GM23338 (cell line): ENCODE results near the gene C1orf141. TPM values are rescaled to one million over a fixed set of nuclear protein-coding genes. Genes with fewer than 3 reads are reported as not detected.

ENCODE experiments used
- ATAC-seq: fragments of 200-7000 bp; cut with Tn5 transposase; 3 replicates; pipeline ENCODE4 v1.9.1; 2020
- DNase-seq: peaks from one replicate; pipeline ENCODE4 v3.0.0-alpha.2; 2015; ENCODE audit warnings: low spot score
- H2AFZ ChIP-seq: fragments of 200-600 bp; sonication (generic); 2 replicates; pipeline ENCODE4 v1.8.0; 2016; ENCODE audit warnings: antibody characterized with exemption, mild to moderate bottlenecking, moderate library complexity
- H3F3A ChIP-seq: fragments of 200-600 bp; sonication (generic); replicated peaks from 2 replicates; pipeline ENCODE4 v1.8.0; 2017; ENCODE audit warnings: antibody characterized with exemption, mixed run types, low read depth
- H3K27ac ChIP-seq: fragments of 200-600 bp; sonication (generic); 2 replicates; pipeline ENCODE4 v1.6.1; 2016; ENCODE audit warnings: low read depth
- H3K27me3 ChIP-seq: fragments of 200-600 bp; sonication (generic); 2 replicates; pipeline ENCODE4 v1.8.0; 2016; ENCODE audit warnings: mild to moderate bottlenecking, mixed run types, moderate library complexity; ENCODE audit not compliant: insufficient read depth
- H3K36me3 ChIP-seq: fragments of 200-600 bp; sonication (generic); 2 replicates; pipeline ENCODE4 v1.8.0; 2016; ENCODE audit warnings: mild to moderate bottlenecking; ENCODE audit not compliant: insufficient read depth
- H3K4me1 ChIP-seq: fragments of 200-600 bp; sonication (generic); 2 replicates; pipeline ENCODE4 v1.8.0; 2016; ENCODE audit warnings: mild to moderate bottlenecking, moderate library complexity; ENCODE audit not compliant: insufficient read depth
- H3K4me2 ChIP-seq: fragments of 200-600 bp; sonication (generic); 2 replicates; pipeline ENCODE4 v1.7.1; 2017; ENCODE audit warnings: mixed run types
- H3K4me3 ChIP-seq: fragments of 200-600 bp; sonication (generic); 2 replicates; pipeline ENCODE4 v1.6.1; 2016; ENCODE audit warnings: mixed run types
- H3K79me2 ChIP-seq: fragments of 200-600 bp; sonication (generic); replicated peaks from 2 replicates; pipeline ENCODE4 v1.8.0; 2017; ENCODE audit warnings: mild to moderate bottlenecking; ENCODE audit not compliant: insufficient read depth
- H3K9me2 ChIP-seq: fragments of 200-600 bp; sonication (generic); 2 replicates; pipeline ENCODE4 v1.8.0; 2017; ENCODE audit not compliant: insufficient read depth
- H4K20me1 ChIP-seq: fragments of 200-600 bp; sonication (generic); replicated peaks from 2 replicates; pipeline ENCODE4 v1.8.0; 2017; ENCODE audit warnings: mild to moderate bottlenecking; ENCODE audit not compliant: insufficient read depth
- H3K27ac Mint-ChIP-seq: 2 replicates; pipeline ENCODE4 v1.8.0; 2020; ENCODE audit warnings: inconsistent platforms, mild to moderate bottlenecking, moderate library complexity, mixed read lengths
- H3K27me3 Mint-ChIP-seq: 3 replicates; pipeline ENCODE4 v1.8.0; 2022; ENCODE audit warnings: low read depth, mild to moderate bottlenecking, moderate library complexity, mixed read lengths, inconsistent platforms; ENCODE audit not compliant: insufficient read depth, poor library complexity
- H3K36me3 Mint-ChIP-seq: 3 replicates; pipeline ENCODE4 v1.8.0; 2021; ENCODE audit warnings: low read depth, mild to moderate bottlenecking, inconsistent platforms, moderate library complexity, mixed read lengths
- H3K4me1 Mint-ChIP-seq: 3 replicates; pipeline ENCODE4 v1.8.0; 2020; ENCODE audit warnings: mild to moderate bottlenecking, inconsistent platforms, mixed read lengths
- H3K4me3 Mint-ChIP-seq: 3 replicates; pipeline ENCODE4 v1.8.0; 2021; ENCODE audit warnings: moderate library complexity, mild to moderate bottlenecking, inconsistent platforms, mixed read lengths
- H3K9me3 Mint-ChIP-seq: 3 replicates; pipeline ENCODE4 v1.8.0; 2020; ENCODE audit warnings: moderate library complexity, mild to moderate bottlenecking, inconsistent platforms, mixed read lengths
- EZH2phosphoT487 ChIP-seq: fragments of 200-600 bp; sonication (generic); IDR thresholded peaks from one replicate; pipeline ENCODE4 v1.8.1; 2018; ENCODE audit warnings: antibody characterized with exemption; ENCODE audit not compliant: unreplicated experiment
- JUNB ChIP-seq: IDR thresholded peaks from one replicate; pipeline ENCODE4 v1.6.1; 2016; ENCODE audit warnings: antibody characterized with exemption; ENCODE audit not compliant: unreplicated experiment
- STAT1 ChIP-seq: IDR thresholded peaks from one replicate; pipeline ENCODE4 v1.6.1; 2016; ENCODE audit warnings: antibody characterized with exemption; ENCODE audit not compliant: unreplicated experiment
- ZNF331 ChIP-seq: fragments of 250-450 bp; sonication (Bioruptor Pico); IDR thresholded peaks from 2 replicates; pipeline ENCODE4 v1.5.0; 2020; ENCODE audit warnings: low read depth, mild to moderate bottlenecking, moderate library complexity
- polyA plus RNA-seq: library from polyadenylated mRNA; unstranded; fragments of >200 nt; fragmentation: Nextera tagmentation; extraction: Ambion mirVana; gene quantifications from 2 replicates; pipeline ENCODE4 v1.2.1, GENCODE V29; 2016
- total RNA-seq: library from RNA; depleted of rRNA; stranded (reverse); fragments of >200 nt; shearing (Covaris generic); gene quantifications from 2 replicates; pipeline ENCODE4 v1.2.3, GENCODE V29; 2014
- TF ChIP-seq, protein P1 (sequence below): fragments of 250-450 bp; sonication (Bioruptor Pico); IDR thresholded peaks from 2 replicates; pipeline ENCODE4 v1.5.0; 2020; ENCODE audit warnings: mild to moderate bottlenecking, moderate library complexity
- TF ChIP-seq, protein P2 (sequence below), 2 experiments: fragments of 200-600 bp in 1 of 2; sonication (generic) in 1 of 2; conservative IDR thresholded peaks; 2 replicates each; pipeline versions ENCODE4 v1.5.1 to v1.6.1; 2016 to 2017; ENCODE audit warnings: antibody characterized with exemption in 2 of 2, low read depth in 2 of 2, mild to moderate bottlenecking in 2 of 2, moderate library complexity in 1 of 2

C1orf141 gene
- total and polyA plus RNA-seq, 2 experiments from 2014 or later: not detected

DNA sequence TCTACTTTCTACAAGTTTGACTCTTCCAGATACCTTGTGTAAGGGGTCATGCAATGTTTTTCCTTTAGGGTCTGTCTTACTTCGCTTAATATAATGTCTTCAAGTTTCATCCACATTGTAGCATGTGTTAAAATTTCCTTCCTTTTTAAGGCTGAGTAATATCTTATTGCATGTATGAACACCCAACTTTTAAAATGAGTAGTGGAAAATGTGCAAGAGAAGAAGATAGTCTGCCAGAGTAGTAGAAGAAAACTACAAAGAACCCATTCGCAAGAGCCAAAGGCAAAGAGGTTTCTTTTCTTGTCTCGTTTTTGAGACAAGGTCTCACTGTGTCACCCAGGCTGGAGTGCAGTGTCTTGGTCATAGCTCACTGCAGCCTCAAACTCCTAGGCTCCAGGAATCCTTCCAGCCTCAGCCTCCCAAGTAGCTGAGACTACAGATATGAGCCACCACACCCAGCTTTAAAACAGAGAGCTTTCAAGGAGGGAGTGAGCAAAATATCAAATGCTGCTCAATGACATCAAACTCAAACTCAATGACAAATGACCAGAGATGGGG lies 40.8 kb upstream of the C1orf141 start:
- Mint-ChIP-seq H3K9me3 (peaks cover 2% of the 10 kb centered on the region; the same call in 1 of the 3 replicates), H3K36me3 (no peaks in the 10 kb centered on the region), H3K4me3 (no peak overlapping the region), H3K4me1 (no peaks in the 10 kb centered on the region), H3K27me3 (no peaks in the 10 kb centered on the region), H3K27ac (no peak overlapping the region)
- no peak overlapping the region for H3K4me2 ChIP-seq
- H4K20me1 ChIP-seq: no peaks in the 10 kb centered on the region
- no peaks in the 10 kb centered on the region for H3K79me2 ChIP-seq
- no peak for ATAC-seq
- H3F3A ChIP-seq: no peaks in the 10 kb centered on the region
- no peak for DNase-seq
- no peak overlapping the region for H3K4me3 ChIP-seq
- no peak for TF ChIP-seq EZH2phosphoT487
- H3K27ac ChIP-seq: no peak overlapping the region
- 0 out of 2 replicates have a peak, but pooled peaks cover 7% of the 10 kb centered on the region for H3K9me2 ChIP-seq
- no peaks in the 10 kb centered on the region for H3K27me3 ChIP-seq
- H3K36me3 ChIP-seq: no peaks in the 10 kb centered on the region
- peak overlapping the region; percentile 38; the same call in 1 of the 2 replicates for H2AFZ ChIP-seq
- H3K4me1 ChIP-seq: no peaks in the 10 kb centered on the region

DNA sequence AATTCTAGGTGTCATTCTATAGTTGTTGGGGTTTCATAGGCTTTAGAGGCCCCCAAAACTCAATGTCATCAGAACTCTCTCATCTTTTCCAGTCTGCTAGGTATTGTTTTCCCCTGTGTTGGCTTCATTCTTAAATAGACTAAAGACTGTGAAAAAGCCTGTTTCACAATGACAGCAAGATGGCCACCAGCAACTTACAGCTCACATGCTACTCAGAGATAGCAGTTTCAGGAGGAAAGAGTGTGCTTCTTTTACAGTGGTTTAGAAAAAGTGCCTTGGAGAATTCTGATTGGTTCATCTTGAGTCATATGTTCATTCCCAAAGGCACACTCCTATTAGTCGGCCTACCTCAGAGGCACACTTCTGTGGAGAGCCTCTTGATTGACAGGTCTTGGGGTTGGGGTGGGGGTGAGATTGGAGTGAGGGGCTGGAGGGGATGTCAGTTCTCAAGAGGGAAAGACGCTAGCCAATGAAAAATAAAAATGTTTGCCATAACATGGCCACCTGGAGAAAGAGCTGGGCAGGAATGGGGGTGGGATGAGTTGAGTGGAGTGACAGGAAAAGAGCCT lies 40.0 kb upstream of the C1orf141 start:
- no peaks in the 10 kb centered on the region for H3F3A ChIP-seq
- Mint-ChIP-seq H3K4me1 (no peaks in the 10 kb centered on the region), H3K36me3 (no peaks in the 10 kb centered on the region), H3K9me3 (peaks cover 1% of the 10 kb centered on the region; the same call in 1 of the 3 replicates), H3K27ac (no peak overlapping the region), H3K4me3 (no peak overlapping the region), H3K27me3 (no peaks in the 10 kb centered on the region)
- no peaks in the 10 kb centered on the region for H3K79me2 ChIP-seq
- 0 out of 2 replicates have a peak overlapping the region, but pooled peaks have one; percentile 54 for H2AFZ ChIP-seq
- H3K4me3 ChIP-seq: no peak overlapping the region
- DNase-seq (no peak), ATAC-seq (no peak)
- 0 out of 2 replicates have a peak, but pooled peaks cover 7% of the 10 kb centered on the region for H3K9me2 ChIP-seq
- H3K4me1 ChIP-seq: no peaks in the 10 kb centered on the region
- no peak overlapping the region for H3K4me2 ChIP-seq
- TF ChIP-seq STAT1: no peak
- TF ChIP-seq, protein P1, sequence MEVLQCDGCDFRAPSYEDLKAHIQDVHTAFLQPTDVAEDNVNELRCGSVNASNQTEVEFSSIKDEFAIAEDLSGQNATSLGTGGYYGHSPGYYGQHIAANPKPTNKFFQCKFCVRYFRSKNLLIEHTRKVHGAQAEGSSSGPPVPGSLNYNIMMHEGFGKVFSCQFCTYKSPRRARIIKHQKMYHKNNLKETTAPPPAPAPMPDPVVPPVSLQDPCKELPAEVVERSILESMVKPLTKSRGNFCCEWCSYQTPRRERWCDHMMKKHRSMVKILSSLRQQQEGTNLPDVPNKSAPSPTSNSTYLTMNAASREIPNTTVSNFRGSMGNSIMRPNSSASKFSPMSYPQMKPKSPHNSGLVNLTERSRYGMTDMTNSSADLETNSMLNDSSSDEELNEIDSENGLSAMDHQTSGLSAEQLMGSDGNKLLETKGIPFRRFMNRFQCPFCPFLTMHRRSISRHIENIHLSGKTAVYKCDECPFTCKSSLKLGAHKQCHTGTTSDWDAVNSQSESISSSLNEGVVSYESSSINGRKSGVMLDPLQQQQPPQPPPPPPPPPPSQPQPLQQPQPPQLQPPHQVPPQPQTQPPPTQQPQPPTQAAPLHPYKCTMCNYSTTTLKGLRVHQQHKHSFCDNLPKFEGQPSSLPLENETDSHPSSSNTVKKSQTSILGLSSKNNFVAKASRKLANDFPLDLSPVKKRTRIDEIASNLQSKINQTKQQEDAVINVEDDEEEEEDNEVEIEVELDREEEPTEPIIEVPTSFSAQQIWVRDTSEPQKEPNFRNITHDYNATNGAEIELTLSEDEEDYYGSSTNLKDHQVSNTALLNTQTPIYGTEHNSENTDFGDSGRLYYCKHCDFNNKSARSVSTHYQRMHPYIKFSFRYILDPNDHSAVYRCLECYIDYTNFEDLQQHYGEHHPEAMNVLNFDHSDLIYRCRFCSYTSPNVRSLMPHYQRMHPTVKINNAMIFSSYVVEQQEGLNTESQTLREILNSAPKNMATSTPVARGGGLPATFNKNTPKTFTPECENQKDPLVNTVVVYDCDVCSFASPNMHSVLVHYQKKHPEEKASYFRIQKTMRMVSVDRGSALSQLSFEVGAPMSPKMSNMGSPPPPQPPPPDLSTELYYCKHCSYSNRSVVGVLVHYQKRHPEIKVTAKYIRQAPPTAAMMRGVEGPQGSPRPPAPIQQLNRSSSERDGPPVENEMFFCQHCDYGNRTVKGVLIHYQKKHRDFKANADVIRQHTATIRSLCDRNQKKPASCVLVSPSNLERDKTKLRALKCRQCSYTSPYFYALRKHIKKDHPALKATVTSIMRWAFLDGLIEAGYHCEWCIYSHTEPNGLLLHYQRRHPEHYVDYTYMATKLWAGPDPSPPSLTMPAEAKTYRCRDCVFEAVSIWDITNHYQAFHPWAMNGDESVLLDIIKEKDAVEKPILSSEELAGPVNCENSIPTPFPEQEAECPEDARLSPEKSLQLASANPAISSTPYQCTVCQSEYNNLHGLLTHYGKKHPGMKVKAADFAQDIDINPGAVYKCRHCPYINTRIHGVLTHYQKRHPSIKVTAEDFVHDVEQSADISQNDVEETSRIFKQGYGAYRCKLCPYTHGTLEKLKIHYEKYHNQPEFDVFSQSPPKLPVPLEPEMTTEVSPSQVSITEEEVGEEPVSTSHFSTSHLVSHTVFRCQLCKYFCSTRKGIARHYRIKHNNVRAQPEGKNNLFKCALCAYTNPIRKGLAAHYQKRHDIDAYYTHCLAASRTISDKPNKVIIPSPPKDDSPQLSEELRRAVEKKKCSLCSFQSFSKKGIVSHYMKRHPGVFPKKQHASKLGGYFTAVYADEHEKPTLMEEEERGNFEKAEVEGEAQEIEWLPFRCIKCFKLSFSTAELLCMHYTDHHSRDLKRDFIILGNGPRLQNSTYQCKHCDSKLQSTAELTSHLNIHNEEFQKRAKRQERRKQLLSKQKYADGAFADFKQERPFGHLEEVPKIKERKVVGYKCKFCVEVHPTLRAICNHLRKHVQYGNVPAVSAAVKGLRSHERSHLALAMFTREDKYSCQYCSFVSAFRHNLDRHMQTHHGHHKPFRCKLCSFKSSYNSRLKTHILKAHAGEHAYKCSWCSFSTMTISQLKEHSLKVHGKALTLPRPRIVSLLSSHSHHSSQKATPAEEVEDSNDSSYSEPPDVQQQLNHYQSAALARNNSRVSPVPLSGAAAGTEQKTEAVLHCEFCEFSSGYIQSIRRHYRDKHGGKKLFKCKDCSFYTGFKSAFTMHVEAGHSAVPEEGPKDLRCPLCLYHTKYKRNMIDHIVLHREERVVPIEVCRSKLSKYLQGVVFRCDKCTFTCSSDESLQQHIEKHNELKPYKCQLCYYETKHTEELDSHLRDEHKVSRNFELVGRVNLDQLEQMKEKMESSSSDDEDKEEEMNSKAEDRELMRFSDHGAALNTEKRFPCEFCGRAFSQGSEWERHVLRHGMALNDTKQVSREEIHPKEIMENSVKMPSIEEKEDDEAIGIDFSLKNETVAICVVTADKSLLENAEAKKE (CRISPR knock-in tag): no peak
- TF ChIP-seq, protein P2, sequence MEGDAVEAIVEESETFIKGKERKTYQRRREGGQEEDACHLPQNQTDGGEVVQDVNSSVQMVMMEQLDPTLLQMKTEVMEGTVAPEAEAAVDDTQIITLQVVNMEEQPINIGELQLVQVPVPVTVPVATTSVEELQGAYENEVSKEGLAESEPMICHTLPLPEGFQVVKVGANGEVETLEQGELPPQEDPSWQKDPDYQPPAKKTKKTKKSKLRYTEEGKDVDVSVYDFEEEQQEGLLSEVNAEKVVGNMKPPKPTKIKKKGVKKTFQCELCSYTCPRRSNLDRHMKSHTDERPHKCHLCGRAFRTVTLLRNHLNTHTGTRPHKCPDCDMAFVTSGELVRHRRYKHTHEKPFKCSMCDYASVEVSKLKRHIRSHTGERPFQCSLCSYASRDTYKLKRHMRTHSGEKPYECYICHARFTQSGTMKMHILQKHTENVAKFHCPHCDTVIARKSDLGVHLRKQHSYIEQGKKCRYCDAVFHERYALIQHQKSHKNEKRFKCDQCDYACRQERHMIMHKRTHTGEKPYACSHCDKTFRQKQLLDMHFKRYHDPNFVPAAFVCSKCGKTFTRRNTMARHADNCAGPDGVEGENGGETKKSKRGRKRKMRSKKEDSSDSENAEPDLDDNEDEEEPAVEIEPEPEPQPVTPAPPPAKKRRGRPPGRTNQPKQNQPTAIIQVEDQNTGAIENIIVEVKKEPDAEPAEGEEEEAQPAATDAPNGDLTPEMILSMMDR (conservative IDR thresholded peaks at IDR 0.05; ENCODE audit: low read depth in 2 of 2): no peak
- TF ChIP-seq ZNF331 (CRISPR knock-in tag): no peak
- no peak for TF ChIP-seq JUNB
- H3K27ac ChIP-seq: no peak overlapping the region
- H3K27me3 ChIP-seq: no peaks in the 10 kb centered on the region
- no peaks in the 10 kb centered on the region for H3K36me3 ChIP-seq
- H4K20me1 ChIP-seq: no peaks in the 10 kb centered on the region
